Activated T-cell treated with anti-CD3 and anti-CD28 coated beads for 4 hours (primary cell): ENCODE results near the gene PFDN1.

Experiments used
- DNase-seq: peaks from one replicate; pipeline ENCODE4 v3.0.0-alpha.2; 2020

Gene PFDN1

DNA sequence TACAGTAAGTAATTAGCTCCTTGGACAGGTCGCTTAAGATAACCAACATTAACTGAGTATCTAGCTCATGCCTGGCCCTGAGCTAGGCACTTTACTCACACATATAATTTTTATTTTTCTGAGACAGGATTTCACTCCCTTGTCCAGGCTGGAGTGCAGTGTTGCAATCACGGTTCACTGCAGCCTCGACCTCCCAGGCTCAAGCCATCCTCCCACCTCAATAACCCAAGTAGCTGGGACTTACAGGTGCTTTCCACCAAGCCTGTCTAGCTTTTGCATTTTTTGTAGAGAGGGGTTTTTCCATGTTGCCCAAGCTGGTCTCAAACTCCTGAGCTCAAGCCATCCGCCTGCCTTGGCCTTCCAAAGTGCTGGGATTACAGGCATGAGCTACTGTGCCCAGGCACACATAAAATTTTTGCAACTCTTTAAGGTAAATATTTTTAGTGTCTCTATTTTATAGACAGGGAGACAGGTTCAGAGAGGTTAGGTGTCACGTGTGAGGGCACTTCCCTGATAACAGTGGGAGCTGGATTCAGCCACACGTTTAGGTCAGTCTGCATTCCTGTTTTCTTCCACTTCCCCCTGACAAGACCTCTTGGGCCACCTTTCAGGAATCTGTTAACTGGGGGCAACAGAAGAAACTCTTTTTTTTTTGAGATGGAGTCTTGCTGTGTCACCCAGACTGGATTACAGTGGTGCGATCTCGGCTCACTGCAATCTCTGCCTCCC is 25.3 kb upstream of the PFDN1 start:
- no peak for DNase-seq

DNA sequence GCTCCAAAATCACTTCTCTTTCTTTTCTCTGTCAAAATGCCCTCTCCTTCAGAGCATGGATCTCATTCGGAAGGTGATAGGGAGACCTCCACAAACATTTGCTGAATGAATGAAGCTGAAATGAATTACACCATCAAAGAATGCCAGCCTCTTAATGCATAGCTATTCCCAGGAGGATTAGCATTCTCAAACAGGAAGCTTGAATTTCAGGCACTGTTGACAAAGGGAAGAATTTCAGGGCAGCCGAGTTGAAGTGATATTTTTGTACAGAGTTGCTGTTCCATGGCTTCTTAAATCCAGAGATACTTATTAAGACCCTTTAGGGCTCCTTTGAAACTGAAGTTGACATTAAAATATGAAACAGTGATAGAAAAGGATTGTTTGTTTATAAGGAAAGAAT is 24.7 kb upstream of the PFDN1 start:
- no peak for DNase-seq

DNA sequence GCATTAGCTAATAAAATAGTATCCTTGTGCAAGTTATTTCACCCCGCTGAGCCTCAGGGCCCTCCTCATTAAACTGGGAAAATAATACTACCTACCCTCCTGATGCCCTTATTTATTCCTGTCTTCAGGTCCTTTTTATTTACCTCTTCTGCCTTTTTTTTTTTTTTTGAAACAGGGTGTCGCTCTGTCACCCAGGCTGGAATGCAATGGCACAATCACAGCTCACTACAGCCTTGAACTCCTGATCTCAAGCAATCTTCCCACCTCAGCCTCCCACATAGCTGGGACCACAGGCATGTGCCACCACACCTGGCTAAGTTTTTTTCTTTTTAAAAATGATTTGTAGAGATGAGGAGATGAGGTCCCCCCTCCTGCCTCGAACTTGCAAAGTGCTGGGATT is 22.6 kb upstream of the PFDN1 start:
- no peak for DNase-seq

DNA sequence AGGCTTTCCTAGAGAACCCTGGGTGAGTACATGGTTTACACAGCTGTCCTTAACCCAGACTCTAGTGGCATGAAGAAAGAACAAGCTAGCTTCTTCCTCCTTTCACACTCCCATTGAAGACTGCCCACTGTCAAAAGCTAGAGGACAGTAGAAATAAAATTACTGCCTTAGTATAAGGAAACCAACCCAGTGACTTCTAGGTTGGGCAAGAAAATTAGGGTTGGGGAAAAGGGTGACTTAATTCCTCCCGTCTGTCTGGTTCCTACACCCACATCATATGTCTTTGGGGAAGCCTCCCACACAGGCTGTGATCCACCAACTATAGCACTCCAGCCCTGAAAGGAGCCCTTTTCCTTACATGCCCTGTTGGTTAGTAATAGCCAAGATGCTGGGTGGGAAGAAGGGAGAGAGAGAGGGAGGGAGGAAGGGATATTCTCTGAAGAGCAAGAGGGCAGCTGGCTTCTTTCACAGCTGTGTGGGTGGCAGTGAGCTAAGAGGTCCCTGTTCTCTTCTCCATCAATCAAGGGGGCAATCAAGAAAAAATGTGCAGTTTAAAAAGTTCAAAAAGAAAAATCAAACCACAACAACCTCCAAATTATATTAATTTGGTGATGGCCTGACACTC is 21.8 kb upstream of the PFDN1 start:
- DNase-seq: no peak

DNA sequence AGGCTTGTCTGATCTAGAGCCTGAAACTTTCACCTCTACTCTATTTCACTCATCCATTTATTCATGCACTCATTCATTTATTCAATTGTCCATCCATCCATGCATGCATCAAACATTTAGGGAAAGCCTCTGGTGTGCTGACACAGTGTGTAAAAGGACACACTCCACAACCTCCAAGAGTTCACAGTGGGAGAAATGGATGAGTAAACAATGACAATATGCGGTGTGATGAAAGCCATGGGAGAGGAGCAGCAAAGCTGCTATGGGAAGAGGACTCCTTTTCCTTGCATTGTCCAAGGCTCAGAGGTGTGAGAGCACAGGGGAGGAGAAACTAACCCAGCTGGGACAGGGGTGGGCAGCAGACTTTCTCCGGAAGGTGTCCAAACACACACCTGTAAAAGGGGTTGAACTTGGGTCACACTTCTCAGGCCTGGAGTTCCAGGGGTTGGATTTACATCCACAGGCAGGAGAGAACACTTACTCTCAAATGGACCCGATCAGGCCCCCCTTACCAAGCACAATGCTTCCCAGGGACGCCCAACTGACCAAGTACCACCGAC is 21.2 kb upstream of the PFDN1 start:
- DNase-seq: no peak

DNA sequence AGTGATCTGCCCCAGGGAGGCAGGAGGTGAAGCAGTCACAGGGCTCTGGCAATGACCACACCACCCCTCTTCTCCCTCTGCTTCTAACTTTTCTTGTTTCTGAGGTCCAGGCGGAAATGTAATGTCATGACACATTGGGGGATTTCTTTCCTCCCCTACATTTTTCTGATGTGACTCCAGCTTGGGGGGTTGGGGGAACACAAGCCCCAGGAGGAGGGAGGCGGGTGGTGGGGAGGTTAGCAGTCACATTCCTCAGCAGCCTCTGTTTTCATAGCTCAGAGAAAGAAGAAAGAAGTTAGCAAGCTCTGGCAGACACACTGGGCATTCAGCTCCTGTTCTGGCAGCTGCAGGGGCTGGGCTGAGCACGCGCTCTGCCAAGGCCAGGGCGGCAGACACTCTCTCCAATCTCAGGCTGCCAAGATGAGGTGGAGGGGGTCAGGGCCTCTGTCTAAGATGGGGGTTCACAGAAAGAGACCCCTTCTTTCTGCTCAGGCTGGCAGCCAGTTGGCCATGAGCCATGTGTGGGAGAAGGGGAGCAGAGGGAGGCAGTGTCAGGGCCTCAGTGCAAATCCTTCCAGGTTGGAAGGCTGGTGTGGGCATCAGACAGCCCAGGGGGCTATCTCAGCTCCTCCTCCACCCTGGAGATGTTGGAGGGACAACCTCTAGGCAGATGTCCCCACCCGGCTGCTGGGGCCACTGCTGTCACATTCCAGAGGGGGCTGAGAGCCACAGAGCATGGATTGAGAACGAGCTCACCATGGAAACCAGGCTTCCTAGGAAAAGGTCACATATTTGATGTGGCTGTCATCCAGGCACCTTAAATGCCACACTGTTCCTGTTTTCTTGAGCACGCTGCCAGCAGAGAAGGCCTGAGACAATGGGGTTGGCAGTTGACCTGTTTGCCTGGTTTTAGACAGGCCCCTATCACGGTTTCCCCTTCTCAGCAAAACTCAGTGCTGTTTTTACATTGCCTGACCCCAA is 20.1 kb upstream of the PFDN1 start:
- DNase-seq: no peak

DNA sequence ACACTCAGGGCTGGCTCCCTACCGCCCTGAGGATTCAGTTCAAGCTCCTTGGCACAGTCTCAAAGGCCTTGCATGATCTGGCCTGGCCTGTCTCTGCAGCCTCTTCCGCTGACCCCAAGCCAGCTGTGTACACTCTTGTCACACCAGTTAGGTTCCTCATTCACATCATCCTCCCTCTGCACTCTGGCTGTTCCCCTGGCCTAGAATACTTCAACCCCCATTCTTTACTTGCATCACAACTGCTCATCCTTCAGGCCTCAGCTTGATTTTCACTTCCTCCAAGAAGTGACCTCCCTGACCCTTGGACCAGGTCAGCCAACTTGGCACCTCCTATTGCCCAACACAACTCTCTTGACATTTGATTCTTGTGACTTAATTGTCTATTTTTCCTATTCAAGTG is 18.9 kb upstream of the PFDN1 start:
- no peak for DNase-seq

DNA sequence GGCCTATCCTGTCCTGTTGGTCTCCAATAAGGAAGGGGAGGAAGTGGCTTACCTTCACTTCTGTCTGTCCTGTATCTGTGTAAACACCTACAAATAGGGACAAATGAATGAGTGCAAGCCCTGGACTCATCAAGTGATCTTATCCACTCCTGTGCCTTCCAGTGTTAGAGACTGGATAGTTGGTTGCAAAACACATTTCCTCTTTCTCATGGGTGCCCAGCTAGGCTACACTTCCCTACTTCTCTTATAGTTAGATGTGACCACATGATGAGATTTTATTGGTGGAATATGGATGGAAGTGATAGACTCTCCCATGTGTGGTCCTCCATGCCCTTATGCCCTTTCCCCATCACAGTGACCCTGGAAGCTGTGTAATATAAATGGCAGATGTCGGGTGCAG is 16.9 kb upstream of the PFDN1 start:
- DNase-seq: no peak

DNA sequence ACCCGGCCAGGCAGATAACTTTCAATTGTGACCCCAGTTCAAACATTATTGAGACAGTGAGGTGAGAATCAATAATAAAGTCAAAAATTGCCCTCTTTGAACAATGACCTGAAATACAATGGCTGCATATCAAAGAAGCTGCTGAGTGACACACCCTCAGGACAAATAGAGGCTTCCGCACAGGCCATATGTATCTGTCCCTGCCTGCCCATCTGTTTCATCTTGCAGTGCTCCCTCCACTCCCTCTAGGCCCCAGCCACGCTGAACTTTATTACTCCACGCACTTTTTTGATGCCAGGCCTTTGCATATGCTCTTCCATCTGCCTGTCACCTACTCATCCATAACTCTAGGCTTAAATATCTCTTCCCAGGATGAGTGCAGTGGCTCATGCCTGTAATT is 15.9 kb upstream of the PFDN1 start:
- DNase-seq: no peak

DNA sequence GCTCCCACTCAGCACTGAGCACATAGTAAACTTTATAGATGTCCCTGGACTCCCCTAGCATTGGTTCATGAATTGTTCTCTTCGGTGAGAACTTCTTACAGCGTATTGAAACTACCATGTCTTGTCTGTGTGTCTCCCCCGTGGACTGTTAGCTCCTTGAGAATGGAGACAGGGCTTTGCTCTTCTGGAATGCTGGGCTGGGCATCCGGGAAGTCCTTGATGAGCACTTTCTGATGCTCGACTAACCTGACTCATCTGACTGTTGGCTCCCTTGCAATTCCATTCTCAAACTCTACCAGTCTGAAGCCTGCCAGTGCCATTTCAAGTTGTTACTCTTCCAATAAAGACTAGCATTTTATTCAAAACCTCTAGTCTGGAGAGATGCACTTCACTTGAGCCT is 15.0 kb upstream of the PFDN1 start:
- no peak for DNase-seq

DNA sequence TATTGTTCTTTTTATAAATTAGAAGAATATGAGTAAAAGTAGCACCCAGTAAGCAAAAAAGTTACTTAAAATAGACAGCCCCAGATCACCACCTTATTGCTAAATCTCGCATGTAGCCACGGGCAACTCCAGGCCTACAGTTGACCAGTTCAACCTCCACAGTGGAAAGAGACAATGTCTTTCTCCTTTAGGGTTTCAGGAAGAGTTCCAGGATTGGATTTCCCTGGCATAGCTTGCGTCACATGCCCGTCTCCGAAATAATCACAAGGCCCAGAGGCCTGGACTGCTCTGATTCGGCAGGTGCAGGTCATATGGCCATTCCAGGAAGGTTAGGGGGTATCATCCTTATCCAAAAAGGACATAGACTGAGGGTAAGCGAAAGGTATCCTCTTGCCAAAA is 9.9 kb upstream of the PFDN1 start:
- no peak for DNase-seq

DNA sequence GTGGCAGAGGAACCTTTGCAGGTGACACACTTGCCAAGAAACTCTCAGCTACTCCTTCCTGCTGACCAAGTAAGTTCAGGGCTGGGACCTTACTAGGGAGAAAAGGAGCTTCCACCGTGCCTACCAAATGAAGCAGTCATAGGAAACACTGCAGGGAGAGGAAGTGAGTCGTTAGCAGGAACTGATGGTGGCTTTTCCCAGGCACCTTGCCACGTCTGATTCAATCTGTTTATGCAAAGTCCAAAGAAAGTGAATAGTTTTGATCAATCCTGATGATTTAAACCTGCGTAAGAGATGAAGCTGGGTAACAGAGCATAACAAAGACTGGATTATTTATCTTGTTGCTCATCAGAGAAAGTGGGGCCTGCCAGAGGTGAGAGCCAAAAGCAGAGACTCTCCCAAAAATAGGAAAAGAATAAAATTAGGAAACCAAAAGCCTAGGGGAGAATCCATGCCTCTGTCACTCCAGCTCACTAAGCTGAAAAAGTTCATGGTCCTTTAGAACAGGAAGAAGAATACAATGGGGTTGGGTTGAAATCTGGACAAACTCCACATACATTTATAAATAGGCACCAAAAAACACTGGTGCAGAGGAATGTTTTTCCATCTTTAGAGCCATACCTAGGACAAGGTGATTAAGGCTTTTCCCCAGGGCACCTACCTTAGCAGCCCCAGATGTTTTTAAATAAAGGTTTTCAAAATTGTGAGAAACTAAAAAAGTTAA is 9.3 kb upstream of the PFDN1 start:
- DNase-seq: no peak

DNA sequence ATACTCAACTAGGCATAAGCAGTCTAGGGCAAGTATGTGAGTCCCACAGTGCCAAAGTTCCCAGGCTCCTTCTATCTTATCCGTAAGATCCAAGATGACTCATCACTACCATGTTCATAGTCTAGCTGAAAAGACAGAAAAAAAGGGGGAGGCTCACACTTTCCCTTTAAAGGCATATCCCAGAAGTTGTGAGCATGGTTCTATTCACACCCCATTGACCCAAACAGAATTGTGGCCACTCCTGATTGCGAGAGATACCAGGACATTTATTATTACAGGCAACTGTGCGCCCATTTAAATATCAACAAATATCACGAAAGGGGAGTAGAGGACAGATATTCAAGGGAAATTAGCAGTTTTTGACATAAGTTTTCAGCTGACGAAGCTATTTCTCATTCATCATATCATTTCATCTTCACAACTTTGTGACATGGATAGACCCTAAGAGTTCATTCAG is 8.1 kb upstream of the PFDN1 start:
- no peak for DNase-seq

DNA sequence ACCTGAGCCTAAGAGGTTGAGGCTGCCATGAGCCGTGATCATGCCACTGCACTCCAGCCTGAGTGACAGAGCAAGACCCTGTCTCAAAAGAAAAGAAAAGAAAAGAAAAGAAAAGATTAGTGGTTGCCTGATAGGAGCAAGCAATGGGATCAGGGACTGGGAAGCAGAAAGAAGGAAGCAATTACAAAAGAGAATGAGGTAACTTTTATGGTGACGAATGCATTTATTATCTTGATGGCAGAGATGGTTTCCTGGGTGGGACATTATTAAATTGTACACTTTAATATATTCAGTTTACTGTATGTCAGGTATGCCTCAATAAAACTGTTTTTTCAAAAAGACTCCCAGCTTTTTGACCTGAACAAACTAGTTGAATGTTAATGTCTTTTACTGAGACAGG is 7.5 kb upstream of the PFDN1 start:
- DNase-seq: no peak

DNA sequence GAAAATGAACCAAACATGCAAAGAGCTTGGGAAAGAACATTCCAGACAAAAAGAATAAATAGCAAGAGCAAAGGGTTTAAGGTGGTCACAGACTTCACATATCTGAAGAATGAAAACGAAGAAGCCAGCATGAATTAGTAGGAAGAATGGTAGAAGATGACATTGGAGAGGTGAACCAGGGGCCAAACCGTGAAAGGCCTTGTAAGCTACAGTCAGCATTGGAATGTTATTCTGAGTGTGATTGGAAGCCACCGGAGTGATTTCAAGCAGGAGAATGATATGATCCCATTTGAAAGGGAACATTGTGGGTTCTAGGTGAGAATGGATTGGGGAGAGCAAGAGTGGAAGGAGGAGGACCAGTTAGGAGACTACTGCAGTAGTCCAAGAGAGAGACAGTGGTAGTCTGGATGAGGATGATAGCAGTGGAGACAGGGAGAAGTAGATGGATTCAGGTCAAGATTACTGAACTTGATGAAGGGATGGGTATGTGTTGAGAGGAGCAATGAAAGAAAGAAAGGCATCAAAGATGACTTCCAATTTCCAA is 6.9 kb upstream of the PFDN1 start:
- DNase-seq: no peak

DNA sequence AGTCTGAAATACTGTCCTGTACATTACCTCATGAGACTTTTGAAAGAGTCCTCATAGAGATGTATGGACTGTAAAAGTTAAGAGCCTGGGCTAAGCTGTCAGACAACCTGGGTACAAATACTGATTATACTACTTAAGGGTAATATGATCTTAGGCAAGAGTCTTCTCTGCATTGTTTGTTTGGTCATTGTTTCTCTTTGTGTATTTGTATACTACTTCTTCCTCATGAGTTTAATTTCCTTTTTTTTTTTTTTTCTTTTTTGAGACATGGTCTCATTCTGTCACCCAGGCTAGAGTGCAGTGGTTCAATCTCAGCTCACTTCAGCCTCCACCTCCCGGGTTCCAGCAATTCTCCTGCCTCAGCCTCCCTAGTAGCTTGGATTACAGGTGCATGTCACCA is 2.6 kb upstream of the PFDN1 start:
- DNase-seq: no peak

DNA sequence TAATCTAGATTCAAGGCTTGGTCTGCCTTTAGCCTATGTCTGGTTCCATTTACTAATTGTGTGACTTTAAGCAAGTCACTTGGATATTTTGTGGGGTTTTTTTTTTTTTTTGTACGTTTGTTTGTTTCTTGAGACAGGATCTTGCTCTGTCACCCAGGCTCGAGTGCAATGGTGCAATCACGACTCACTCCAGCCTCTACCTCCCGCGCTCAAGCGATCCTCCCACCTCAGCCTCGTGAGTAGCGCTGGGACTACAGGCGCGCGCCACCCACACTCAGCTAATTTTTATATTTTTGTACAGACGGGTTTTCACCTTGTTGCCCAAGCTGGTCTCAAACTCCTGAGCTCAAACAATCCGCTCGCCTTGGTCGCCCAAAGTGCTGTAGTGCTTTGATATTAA is 1.1 kb upstream of the PFDN1 start:
- no peak for DNase-seq

DNA sequence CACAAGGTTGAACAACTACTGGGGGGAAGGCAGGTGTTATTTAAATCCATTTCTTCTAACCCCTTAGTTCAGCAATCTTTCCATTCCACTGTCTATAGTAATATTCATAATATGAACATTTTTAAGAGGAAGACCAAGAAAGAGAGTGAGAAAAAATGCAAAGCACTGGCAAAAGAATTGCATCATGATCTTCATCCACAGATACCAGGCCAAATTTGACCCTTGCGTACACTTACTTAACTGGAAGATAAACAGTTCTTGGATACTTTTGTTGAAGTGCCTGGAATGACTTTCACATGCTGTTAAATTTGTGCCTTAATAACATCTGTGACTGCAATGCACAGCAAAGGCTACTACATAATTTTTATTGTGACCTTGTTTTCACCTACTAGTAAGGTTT is 1.8 kb downstream of the PFDN1 start:
- no peak for DNase-seq

DNA sequence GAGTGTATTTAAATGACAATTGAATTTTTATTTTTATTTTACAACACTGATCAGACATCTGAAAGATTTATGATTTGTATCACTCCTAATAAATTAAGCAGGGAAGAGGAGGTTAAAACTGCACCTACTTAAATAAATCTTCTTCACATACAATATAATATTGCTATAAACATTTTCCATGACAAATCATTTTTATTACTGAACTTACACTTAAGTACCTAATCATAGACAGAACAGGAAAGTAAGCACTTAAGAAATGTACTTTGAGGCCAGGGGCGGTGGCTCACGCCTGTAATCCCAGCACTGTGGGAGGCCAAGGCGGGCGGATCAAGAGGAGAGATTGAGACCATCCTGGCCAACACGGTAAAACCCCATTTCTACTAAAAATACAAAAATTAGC is 3.8 kb downstream of the PFDN1 start:
- DNase-seq: no peak

DNA sequence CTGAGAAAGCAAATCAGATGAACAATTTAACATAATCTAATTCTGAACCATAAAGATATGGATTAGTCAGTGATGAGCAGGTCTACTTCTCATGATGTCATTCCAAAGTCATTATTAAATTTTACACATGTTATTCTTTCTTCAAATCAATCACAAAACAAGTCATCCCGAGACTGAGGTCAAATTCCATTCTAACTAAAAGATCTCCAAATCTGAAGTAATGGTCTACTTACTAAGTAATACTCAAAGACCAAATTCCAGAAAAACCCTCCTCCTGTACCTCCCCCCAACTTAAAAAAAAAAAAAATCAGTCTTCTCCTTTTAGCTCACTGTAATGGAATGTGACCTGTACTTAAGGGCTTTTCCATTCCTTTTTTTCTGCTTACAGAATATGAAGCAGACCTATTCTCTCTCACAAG is 4.7 kb downstream of the PFDN1 start:
- no peak for DNase-seq

DNA sequence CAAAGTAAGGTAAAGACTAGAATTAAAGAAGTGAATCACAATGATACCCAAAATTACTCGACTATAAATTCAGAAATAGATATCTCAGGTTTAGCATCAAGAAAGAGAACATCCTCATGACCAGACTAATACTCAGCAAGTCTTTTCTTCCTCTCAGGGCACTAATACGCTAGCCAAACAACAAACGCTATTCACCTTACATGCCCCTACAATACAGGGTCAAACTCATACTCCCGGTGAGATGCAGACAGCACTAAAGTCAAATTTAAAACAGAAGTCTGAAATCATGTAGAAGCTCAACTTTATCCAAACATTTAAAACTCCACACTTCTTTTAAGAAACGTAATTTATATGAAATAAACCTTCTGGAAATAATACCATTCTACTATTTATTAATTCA is 5.6 kb downstream of the PFDN1 start:
- DNase-seq: no peak

DNA sequence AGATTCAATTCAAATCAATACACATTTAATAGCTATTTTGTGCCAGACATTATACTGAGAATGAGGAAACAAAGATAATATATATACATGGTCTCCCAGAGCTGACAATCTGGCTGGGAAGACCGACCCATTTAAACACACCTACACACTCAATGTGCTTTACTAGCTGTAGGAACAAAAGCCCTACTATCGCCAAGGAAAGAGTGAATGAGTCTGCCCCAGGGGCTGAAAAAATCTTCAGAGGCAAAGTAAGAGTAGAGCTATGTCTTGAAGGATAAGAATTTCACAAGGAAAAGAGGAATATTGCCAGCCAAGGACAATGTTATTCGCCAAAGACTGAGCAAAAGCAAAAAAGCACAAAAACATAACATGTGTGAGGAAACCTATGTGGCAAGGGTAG is 6.6 kb downstream of the PFDN1 start:
- DNase-seq: no peak
